OCI-LY3 (cell line): Measurements from ENCODE around the gene PDCD7.

Source experiments
- H2AFZ ChIP-seq: fragments of 200-600, 300-600 bp; shearing (Covaris generic); 2 replicates; pipeline ENCODE4 v1.6.0; 2014; ENCODE audit warnings: antibody characterized with exemption, low read depth, low read length
- H3K27ac ChIP-seq: fragments of 200-600, 300-600 bp; sonication (generic); 2 replicates; pipeline ENCODE4 v1.5.1; 2014; ENCODE audit warnings: mild to moderate bottlenecking, low read length, moderate library complexity, mixed read lengths
- H3K27me3 ChIP-seq: fragments of 200-600, 300-600 bp; sonication (generic); 2 replicates; pipeline ENCODE4 v1.6.1; 2014; ENCODE audit warnings: low read depth, low read length, mixed read lengths
- H3K36me3 ChIP-seq: fragments of 200-600, 300-600 bp; sonication (generic); replicated peaks from 2 replicates; pipeline ENCODE3; 2014; ENCODE audit warnings: low read depth, low read length, mixed read lengths
- H3K4me1 ChIP-seq: fragments of 300-600, 200-600 bp; sonication (generic); 2 replicates; pipeline ENCODE4 v1.6.1; 2014; ENCODE audit warnings: low read length, mixed read lengths
- H3K4me2 ChIP-seq: fragments of 200-600, 300-600 bp; sonication (generic); 2 replicates; pipeline ENCODE4 v1.6.1; 2014; ENCODE audit warnings: low read length, mixed read lengths
- H3K4me3 ChIP-seq: fragments of 300-600, 200-600 bp; sonication (generic); 2 replicates; pipeline ENCODE4 v1.5.1; 2014; ENCODE audit warnings: antibody characterized with exemption, mild to moderate bottlenecking, low read length, moderate library complexity
- H3K79me2 ChIP-seq: fragments of 300-600, 200-600 bp; shearing (Covaris generic); 2 replicates; pipeline ENCODE4 v1.6.1; 2014; ENCODE audit warnings: mild to moderate bottlenecking, low read length, mixed read lengths
- H3K9ac ChIP-seq: fragments of 300-600, 200-600 bp; shearing (Covaris generic); 2 replicates; pipeline ENCODE4 v1.6.0; 2014; ENCODE audit warnings: mild to moderate bottlenecking, low read length, moderate library complexity
- H3K9me3 ChIP-seq: fragments of 200-600, 300-600 bp; shearing (Covaris generic); 2 replicates; pipeline ENCODE4 v1.6.1; 2014; ENCODE audit warnings: low read length, mixed read lengths; ENCODE audit not compliant: insufficient read depth
- H4K20me1 ChIP-seq: fragments of 200-600, 300-600 bp; sonication (generic); 2 replicates; pipeline ENCODE4 v1.6.1; 2016; ENCODE audit warnings: low read length, mixed read lengths; ENCODE audit not compliant: insufficient read depth
- EZH2phosphoT487 ChIP-seq: fragments of 200-600 bp; shearing (Covaris generic); IDR thresholded peaks from 2 replicates; pipeline ENCODE4 v1.6.1; 2018; ENCODE audit warnings: antibody characterized with exemption, mixed run types, low read depth
- TF ChIP-seq, protein P1 (sequence below): fragments of 200-600, 300-600 bp; sonication (generic); IDR thresholded peaks from 2 replicates; pipeline ENCODE4 v1.5.1; 2014; ENCODE audit warnings: antibody characterized with exemption, low read length, low read depth

Gene PDCD7

DNA sequence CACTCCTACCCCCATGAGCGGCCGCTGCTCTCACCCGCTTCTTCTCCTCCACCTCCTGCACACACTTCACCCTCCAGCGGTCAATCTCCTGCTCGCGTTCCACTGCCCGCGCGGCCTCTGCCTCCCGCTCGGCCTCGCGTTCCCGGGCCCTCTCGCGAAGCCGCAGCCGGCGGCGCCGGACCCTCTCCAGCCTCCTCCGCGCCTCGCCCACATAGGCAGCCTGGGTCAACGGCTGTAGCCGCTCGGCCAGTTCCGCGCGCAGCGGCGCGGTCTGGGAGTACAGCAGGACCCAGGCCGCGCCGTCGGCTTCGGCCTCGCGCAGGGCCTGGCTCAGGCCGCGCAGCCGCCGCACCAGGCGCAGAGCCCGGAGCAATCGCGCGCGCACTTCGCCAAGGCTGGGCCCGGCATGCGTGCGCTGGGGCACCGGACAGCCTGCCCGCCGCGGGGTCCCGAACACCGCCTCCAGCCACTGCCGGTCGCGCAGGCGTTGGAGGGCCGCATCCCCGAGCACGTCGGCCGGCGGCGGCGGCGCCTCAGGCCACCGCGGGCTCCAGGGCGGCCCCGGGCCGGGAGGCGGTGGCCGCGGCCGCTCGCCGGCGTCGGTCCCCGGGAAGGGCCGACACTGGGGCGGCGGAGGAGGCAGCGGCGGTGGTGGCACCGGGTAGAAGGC lies 595 bp downstream of the PDCD7 start:
- Histone ChIP-seq H4K20me1 (peaks cover 4% of the 10 kb centered on the region), H3K79me2 (peaks cover 41% of the 10 kb centered on the region), H3K9me3 (no peaks in the 10 kb centered on the region; the same call in 1 of the 2 replicates), H3K27ac (peak overlapping the region; percentile 37), H3K4me3 (peak overlapping the region; percentile 85), H3K27me3 (no peaks in the 10 kb centered on the region), H2AFZ (no peak overlapping the region), H3K36me3 (peaks cover 22% of the 10 kb centered on the region), H3K4me2 (peak overlapping the region; percentile 100), H3K4me1 (peaks cover 10% of the 10 kb centered on the region; the same call in 1 of the 2 replicates), H3K9ac (peak overlapping the region; percentile 69)
- no peak for TF ChIP-seq EZH2phosphoT487
- TF ChIP-seq, protein P1, sequence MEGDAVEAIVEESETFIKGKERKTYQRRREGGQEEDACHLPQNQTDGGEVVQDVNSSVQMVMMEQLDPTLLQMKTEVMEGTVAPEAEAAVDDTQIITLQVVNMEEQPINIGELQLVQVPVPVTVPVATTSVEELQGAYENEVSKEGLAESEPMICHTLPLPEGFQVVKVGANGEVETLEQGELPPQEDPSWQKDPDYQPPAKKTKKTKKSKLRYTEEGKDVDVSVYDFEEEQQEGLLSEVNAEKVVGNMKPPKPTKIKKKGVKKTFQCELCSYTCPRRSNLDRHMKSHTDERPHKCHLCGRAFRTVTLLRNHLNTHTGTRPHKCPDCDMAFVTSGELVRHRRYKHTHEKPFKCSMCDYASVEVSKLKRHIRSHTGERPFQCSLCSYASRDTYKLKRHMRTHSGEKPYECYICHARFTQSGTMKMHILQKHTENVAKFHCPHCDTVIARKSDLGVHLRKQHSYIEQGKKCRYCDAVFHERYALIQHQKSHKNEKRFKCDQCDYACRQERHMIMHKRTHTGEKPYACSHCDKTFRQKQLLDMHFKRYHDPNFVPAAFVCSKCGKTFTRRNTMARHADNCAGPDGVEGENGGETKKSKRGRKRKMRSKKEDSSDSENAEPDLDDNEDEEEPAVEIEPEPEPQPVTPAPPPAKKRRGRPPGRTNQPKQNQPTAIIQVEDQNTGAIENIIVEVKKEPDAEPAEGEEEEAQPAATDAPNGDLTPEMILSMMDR = no peak

DNA sequence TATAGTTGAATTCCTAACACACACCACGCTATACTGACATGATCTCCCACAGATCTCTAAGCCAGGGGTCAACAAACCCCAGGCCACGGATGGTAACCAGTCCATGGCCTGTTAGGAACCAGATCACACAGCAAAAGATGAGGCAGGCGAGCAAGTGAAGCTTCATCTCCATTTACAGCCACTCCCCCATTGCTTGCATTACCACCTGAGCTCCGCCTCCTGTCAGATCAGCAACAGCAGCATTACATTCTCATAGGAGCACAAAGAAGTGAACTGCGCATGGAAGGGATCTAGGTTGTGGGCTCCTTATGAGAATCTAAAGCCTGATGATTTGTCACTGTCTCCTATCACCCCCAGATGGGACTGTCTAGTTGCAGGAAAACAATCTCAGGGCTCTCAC lies 2.7 kb downstream of the PDCD7 start:
- Histone ChIP-seq H4K20me1 (peaks cover 4% of the 10 kb centered on the region), H3K4me1 (peaks cover 10% of the 10 kb centered on the region; the same call in 1 of the 2 replicates), H3K36me3 (peaks cover 41% of the 10 kb centered on the region), H3K79me2 (peaks cover 43% of the 10 kb centered on the region), H3K27ac (no peak overlapping the region), H2AFZ (no peak overlapping the region), H3K4me2 (no peak overlapping the region), H3K27me3 (no peaks in the 10 kb centered on the region), H3K4me3 (no peak overlapping the region), H3K9me3 (no peaks in the 10 kb centered on the region), H3K9ac (no peak overlapping the region)
- TF ChIP-seq, protein P1 = no peak
- no peak for TF ChIP-seq EZH2phosphoT487

DNA sequence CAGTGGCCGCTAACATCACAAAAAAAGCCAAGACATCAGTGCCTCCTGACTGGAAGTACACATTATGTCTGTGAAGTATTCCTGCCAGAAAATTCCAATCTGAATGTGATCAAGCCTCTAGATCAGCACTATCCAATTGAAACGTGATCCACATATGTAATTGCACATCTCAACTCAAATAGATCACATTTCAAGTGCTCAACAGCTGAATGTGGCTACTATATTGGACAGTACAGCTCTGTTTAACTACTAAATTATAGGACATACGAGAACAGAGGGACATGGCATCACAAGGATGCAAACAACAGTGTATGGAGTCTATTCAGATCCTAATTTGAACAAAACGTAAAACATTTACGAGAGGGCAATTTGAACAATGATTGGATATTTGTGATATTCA lies 18.1 kb downstream of the PDCD7 start:
- TF ChIP-seq EZH2phosphoT487 = no peak
- TF ChIP-seq, protein P1 = no peak
- Histone ChIP-seq H3K36me3 (peaks cover 49% of the 10 kb centered on the region), H2AFZ (no peak overlapping the region), H3K27me3 (no peaks in the 10 kb centered on the region), H3K79me2 (no peaks in the 10 kb centered on the region), H3K4me2 (no peak overlapping the region), H3K9me3 (no peaks in the 10 kb centered on the region), H4K20me1 (no peaks in the 10 kb centered on the region), H3K27ac (no peak overlapping the region), H3K9ac (no peak overlapping the region), H3K4me3 (no peak overlapping the region), H3K4me1 (no peaks in the 10 kb centered on the region)

DNA sequence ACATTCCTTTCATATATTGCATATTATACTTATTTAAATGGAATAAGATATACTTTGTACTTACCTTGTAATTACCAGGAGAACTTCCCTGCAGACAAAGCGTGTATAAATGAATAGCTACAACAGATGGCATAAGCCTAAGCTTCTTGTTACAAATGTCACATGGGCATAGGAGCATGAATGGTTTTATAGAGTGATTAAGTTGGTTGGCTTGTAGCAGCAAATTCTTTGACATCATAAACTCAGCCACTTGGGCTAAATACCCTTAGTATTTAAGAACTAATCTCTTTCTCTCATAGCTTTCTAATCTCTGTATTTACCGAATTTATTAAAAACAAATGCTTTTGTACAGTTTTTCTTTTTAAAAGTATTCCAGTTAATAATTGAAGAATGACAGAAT lies 18.5 kb downstream of the PDCD7 start, which contains the start of gene UBAP1L:
Gene UBAP1L, minus strand, starts transcription at position 115 of the 400 bp plus-strand sequence. CDS start 8,985 bp downstream, outside the sequence.
- Histone ChIP-seq H3K27ac (no peak within 1 kb of the TSS), H3K4me1 (no peaks in the 10 kb centered on the region), H3K27me3 (no peaks in the 10 kb centered on the region), H3K9ac (no peak within 1 kb of the TSS), H3K4me2 (no peak within 1 kb of the TSS), H4K20me1 (no peaks in the 10 kb centered on the region), H3K9me3 (no peaks in the 10 kb centered on the region), H2AFZ (no peak within 1 kb of the TSS), H3K36me3 (peaks cover 49% of the 10 kb centered on the region), H3K4me3 (no peak within 1 kb of the TSS), H3K79me2 (no peaks in the 10 kb centered on the region)
- TF ChIP-seq EZH2phosphoT487 = no peak
- TF ChIP-seq, protein P1 = no peak
